WTC11 (cell line): ENCODE measurements around the gene TNK1. TPM values are rescaled to one million over a fixed set of nuclear protein-coding genes. Genes with fewer than 3 reads are reported as not detected.

Source experiments
- ATAC-seq: fragments of 200-7000 bp; cut with Tn5 transposase; 2 replicates; pipeline ENCODE4 v1.10.0; 2021; ENCODE audit warnings: mild to moderate bottlenecking, moderate library complexity
- CTCF ChIA-PET: fragments of 300-600 bp; sonication (Branson Sonifier 250); formaldehyde crosslinking; loops from one replicate; lab custom pipeline; 2021; ENCODE audit warnings: antibody characterized with exemption; lab: Charles Lee
- POLR2A ChIA-PET: fragments of 350-600 bp; sonication (Branson Sonifier 250); formaldehyde crosslinking; loops from one replicate; lab custom pipeline; 2021; ENCODE audit warnings: antibody characterized with exemption; lab: Charles Lee
- DNase-seq: peaks from one replicate; pipeline ENCODE4 v3.0.0; 2021; ENCODE audit warnings: low spot score
- H3K27ac Mint-ChIP-seq: 2 replicates; pipeline ENCODE4 v1.8.0; 2021; ENCODE audit warnings: mixed read lengths
- H3K27me3 Mint-ChIP-seq: 2 replicates; pipeline ENCODE4 v1.8.0; 2021; ENCODE audit warnings: low read depth, mild to moderate bottlenecking, moderate library complexity, mixed read lengths
- H3K36me3 Mint-ChIP-seq: 2 replicates; pipeline ENCODE4 v1.8.0; 2021; ENCODE audit warnings: mixed read lengths
- H3K4me1 Mint-ChIP-seq: 2 replicates; pipeline ENCODE4 v1.8.0; 2022; ENCODE audit warnings: mixed read lengths
- H3K4me3 Mint-ChIP-seq: 2 replicates; pipeline ENCODE4 v1.8.0; 2021; ENCODE audit warnings: mild to moderate bottlenecking, moderate library complexity, mixed read lengths
- H3K9me3 Mint-ChIP-seq: 2 replicates; pipeline ENCODE4 v1.8.0; 2021; ENCODE audit warnings: mixed read lengths
- FOXJ3 ChIP-seq: sonication (generic); formaldehyde crosslinking; IDR thresholded peaks from 2 replicates; pipeline ENCODE4 v1.9.0; 2021; ENCODE audit warnings: missing genetic modification reagents, mild to moderate bottlenecking, borderline replicate concordance
- JAZF1 ChIP-seq: fragments of 250-450 bp; sonication (Bioruptor Pico); IDR thresholded peaks from 2 replicates; pipeline ENCODE4 v1.9.0; 2021; ENCODE audit warnings: moderate library complexity, mild to moderate bottlenecking, inconsistent platforms
- JUN ChIP-seq: sonication (generic); formaldehyde crosslinking; IDR thresholded peaks from 2 replicates; pipeline ENCODE4 v1.8.0; 2023; ENCODE audit warnings: mild to moderate bottlenecking, missing genetic modification reagents
- MYBL2 ChIP-seq: sonication (generic); formaldehyde crosslinking; IDR thresholded peaks from 2 replicates; pipeline ENCODE4 v1.8.1; 2023; ENCODE audit warnings: mild to moderate bottlenecking, moderate library complexity, missing genetic modification reagents
- NFATC4 ChIP-seq: fragments of 250-450 bp; sonication (Bioruptor Pico); IDR thresholded peaks from 2 replicates; pipeline ENCODE4 v1.9.0; 2021; ENCODE audit warnings: mild to moderate bottlenecking
- NR1H2 ChIP-seq: sonication (generic); formaldehyde crosslinking; IDR thresholded peaks from 2 replicates; pipeline ENCODE4 v1.9.0; 2021; ENCODE audit warnings: mild to moderate bottlenecking, moderate library complexity, missing genetic modification reagents
- SP1 ChIP-seq: sonication (generic); formaldehyde crosslinking; conservative IDR thresholded peaks from 2 replicates; pipeline ENCODE4 v1.8.1; 2022; ENCODE audit warnings: missing genetic modification reagents
- TEAD1 ChIP-seq: sonication (generic); formaldehyde crosslinking; IDR thresholded peaks from 2 replicates; pipeline ENCODE4 v1.8.0; 2022; ENCODE audit warnings: mild to moderate bottlenecking, missing genetic modification reagents
- ZNF416 ChIP-seq: fragments of 250-450 bp; sonication (Bioruptor Pico); IDR thresholded peaks from 2 replicates; pipeline ENCODE4 v1.9.0; 2021; ENCODE audit warnings: mild to moderate bottlenecking, inconsistent platforms
- total RNA-seq: library from RNA; stranded (reverse); gene quantifications from 3 replicates; pipeline ENCODE4 v1.2.3, GENCODE V29; 2021
- TF ChIP-seq, protein P1 (sequence below): fragments of 250-450 bp; sonication (Bioruptor Pico); IDR thresholded peaks from 2 replicates; pipeline ENCODE4 v1.9.0; 2021; ENCODE audit warnings: mild to moderate bottlenecking
- TF ChIP-seq, protein P2 (sequence below): sonication (generic); formaldehyde crosslinking; IDR thresholded peaks from 2 replicates; pipeline ENCODE4 v1.8.1; 2023; ENCODE audit warnings: mild to moderate bottlenecking, moderate library complexity, missing genetic modification reagents
- TF ChIP-seq, protein P3 (sequence below): sonication (generic); formaldehyde crosslinking; IDR thresholded peaks from 2 replicates; pipeline ENCODE4 v1.8.1; 2023; ENCODE audit warnings: mild to moderate bottlenecking, missing genetic modification reagents, moderate library complexity
- TF ChIP-seq, protein P4 (sequence below): sonication (generic); formaldehyde crosslinking; IDR thresholded peaks from 2 replicates; pipeline ENCODE4 v1.8.1; 2022; ENCODE audit warnings: mild to moderate bottlenecking, moderate library complexity, missing genetic modification reagents
- TF ChIP-seq, protein P5 (sequence below): sonication (generic); formaldehyde crosslinking; IDR thresholded peaks from 2 replicates; pipeline ENCODE4 v1.8.1; 2023; ENCODE audit warnings: mild to moderate bottlenecking, missing genetic modification reagents, borderline replicate concordance

The TNK1 gene
- total RNA-seq, 1 experiment from 2014 or later = 9.3 TPM

DNA sequence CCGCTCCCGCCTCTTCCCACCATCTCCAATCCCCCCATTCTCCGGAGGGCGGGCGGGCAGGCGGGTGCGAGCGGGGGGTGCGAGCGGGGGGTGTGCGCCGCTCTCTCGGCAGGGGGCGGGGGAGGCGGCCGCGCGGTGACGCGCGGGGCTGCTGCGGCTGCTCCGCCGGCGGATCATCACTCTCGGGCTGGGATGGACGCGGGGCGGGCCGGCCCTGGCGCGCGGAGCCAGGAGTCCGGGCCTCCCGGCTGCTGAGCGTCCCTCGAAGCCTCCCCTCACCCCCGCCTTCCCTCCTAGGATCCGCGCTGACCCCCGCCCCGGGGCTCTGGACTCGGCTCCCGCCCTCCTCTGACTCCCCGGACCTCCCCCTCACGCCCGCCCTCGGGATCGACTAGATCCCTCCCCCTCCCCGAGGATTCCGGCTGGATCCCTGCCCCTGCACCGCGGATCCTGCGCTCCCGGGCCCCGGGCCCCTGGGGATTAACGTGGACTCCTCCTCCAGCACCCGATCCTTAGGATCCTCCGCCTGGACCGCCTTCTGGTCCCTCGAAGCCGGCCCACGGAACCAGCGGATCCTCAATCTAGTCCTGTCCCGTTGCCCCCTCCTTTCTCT, 24.0 kb downstream of the TNK1 start:
- Mint-ChIP-seq H3K27me3 (no peaks in the 10 kb centered on the region; the same call in 1 of the 2 replicates), H3K4me3 (peak overlapping the region; percentile 84), H3K4me1 (peaks cover 30% of the 10 kb centered on the region), H3K36me3 (peaks cover 14% of the 10 kb centered on the region), H3K9me3 (no peaks in the 10 kb centered on the region), H3K27ac (0 out of 2 replicates have a peak overlapping the region, but pooled peaks have one; percentile 45)
- POLR2A ChIA-PET = interaction anchor here (0.6 to 2.5 kb wide), 14 partner anchors 8 to 184 kb away, joined by 3 to 38 read pairs (median 4); partner anchors contain the start of genes CHRNB1, NEURL4, PLSCR3 and TMEM102
- TF ChIP-seq, protein P1, sequence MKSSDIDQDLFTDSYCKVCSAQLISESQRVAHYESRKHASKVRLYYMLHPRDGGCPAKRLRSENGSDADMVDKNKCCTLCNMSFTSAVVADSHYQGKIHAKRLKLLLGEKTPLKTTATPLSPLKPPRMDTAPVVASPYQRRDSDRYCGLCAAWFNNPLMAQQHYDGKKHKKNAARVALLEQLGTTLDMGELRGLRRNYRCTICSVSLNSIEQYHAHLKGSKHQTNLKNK (CRISPR knock-in tag) = no peak
- no peak for TF ChIP-seq ZNF416 (CRISPR knock-in tag)
- peak; percentile 27; the same call in 1 of the 2 replicates for TF ChIP-seq SP1
- TF ChIP-seq, protein P2, sequence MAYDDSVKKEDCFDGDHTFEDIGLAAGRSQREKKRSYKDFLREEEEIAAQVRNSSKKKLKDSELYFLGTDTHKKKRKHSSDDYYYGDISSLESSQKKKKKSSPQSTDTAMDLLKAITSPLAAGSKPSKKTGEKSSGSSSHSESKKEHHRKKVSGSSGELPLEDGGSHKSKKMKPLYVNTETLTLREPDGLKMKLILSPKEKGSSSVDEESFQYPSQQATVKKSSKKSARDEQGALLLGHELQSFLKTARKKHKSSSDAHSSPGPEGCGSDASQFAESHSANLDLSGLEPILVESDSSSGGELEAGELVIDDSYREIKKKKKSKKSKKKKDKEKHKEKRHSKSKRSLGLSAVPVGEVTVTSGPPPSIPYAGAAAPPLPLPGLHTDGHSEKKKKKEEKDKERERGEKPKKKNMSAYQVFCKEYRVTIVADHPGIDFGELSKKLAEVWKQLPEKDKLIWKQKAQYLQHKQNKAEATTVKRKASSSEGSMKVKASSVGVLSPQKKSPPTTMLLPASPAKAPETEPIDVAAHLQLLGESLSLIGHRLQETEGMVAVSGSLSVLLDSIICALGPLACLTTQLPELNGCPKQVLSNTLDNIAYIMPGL (CRISPR knock-in tag) = peak; percentile 6; the same call in 1 of the 2 replicates
- peak; percentile 28; the same call in 1 of the 2 replicates for TF ChIP-seq MYBL2 (CRISPR knock-in tag)
- no peak for ATAC-seq
- CTCF ChIA-PET = interaction anchor here (0.6 to 3.3 kb wide), 23 partner anchors 10 to 284 kb away, joined by 3 to 59 read pairs (median 7); partner anchors contain the start of genes ACAP1, CHRNB1, NEURL4 and PLSCR3
- DNase-seq = peak; percentile 69

DNA sequence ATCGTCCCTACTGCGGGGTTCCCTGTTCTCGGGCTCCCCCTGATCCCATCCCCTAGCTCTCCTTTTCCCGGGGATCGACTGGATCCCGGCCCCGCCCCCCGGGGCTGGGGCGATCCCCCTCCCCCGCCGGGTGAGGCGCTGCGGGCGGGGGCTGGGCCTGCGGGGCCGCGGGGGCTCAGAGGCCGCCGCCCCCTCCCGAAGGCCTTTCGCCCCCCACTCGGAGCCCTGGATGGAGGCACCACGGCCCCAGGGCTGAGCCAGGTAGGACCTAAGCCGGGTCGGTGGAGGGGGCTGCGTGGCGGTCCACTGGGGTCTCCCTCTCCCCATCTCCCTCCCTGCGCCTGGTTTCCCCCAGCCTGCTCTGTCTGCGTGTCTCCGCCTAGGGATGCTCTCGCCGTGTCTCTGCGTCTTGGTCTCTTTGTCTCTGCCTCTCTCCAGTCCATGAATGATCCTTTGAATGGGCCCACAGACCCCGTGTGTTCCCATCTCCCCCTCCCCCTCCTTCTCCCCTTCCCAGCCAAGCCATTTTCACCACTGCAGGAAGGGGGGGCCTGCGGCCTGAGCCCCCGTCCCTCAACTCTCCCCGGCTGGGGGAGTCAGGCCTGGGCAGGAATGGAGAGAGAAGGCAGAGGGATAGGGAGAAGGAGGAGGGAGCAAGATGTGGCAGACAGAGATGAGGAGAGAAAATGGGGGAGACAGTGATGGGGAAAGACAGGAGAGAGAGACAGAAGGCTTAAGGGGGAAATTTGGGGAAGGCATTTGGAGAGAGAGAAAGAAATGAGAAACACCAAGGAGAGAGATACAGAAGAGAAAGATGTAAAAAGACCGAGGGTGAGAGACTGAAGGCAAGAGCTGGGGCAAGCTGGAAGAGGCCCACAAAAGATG, 24.7 kb downstream of the TNK1 start:
- no peak for ATAC-seq
- H3K9me3 Mint-ChIP-seq = no peaks in the 10 kb centered on the region
- peak overlapping the region; percentile 87; the same call in 1 of the 2 replicates for H3K27ac Mint-ChIP-seq
- no peak for TF ChIP-seq NR1H2 (CRISPR knock-in tag)
- TF ChIP-seq, protein P3, sequence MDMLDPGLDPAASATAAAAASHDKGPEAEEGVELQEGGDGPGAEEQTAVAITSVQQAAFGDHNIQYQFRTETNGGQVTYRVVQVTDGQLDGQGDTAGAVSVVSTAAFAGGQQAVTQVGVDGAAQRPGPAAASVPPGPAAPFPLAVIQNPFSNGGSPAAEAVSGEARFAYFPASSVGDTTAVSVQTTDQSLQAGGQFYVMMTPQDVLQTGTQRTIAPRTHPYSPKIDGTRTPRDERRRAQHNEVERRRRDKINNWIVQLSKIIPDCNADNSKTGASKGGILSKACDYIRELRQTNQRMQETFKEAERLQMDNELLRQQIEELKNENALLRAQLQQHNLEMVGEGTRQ (CRISPR knock-in tag) = no peak
- TF ChIP-seq, protein P4, sequence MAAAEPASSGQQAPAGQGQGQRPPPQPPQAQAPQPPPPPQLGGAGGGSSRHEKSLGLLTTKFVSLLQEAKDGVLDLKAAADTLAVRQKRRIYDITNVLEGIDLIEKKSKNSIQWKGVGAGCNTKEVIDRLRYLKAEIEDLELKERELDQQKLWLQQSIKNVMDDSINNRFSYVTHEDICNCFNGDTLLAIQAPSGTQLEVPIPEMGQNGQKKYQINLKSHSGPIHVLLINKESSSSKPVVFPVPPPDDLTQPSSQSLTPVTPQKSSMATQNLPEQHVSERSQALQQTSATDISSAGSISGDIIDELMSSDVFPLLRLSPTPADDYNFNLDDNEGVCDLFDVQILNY (CRISPR knock-in tag) = no peak
- TF ChIP-seq FOXJ3 = no peak
- no peak for TF ChIP-seq NFATC4 (CRISPR knock-in tag)
- no peak for TF ChIP-seq JAZF1
- TF ChIP-seq JUN (CRISPR knock-in tag) = no peak
- TF ChIP-seq, protein P5, sequence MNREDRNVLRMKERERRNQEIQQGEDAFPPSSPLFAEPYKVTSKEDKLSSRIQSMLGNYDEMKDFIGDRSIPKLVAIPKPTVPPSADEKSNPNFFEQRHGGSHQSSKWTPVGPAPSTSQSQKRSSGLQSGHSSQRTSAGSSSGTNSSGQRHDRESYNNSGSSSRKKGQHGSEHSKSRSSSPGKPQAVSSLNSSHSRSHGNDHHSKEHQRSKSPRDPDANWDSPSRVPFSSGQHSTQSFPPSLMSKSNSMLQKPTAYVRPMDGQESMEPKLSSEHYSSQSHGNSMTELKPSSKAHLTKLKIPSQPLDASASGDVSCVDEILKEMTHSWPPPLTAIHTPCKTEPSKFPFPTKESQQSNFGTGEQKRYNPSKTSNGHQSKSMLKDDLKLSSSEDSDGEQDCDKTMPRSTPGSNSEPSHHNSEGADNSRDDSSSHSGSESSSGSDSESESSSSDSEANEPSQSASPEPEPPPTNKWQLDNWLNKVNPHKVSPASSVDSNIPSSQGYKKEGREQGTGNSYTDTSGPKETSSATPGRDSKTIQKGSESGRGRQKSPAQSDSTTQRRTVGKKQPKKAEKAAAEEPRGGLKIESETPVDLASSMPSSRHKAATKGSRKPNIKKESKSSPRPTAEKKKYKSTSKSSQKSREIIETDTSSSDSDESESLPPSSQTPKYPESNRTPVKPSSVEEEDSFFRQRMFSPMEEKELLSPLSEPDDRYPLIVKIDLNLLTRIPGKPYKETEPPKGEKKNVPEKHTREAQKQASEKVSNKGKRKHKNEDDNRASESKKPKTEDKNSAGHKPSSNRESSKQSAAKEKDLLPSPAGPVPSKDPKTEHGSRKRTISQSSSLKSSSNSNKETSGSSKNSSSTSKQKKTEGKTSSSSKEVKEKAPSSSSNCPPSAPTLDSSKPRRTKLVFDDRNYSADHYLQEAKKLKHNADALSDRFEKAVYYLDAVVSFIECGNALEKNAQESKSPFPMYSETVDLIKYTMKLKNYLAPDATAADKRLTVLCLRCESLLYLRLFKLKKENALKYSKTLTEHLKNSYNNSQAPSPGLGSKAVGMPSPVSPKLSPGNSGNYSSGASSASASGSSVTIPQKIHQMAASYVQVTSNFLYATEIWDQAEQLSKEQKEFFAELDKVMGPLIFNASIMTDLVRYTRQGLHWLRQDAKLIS (CRISPR knock-in tag) = no peak
- TF ChIP-seq TEAD1 = 0 out of 2 replicates have a peak, but pooled peaks have one; percentile 24
- TF ChIP-seq, protein P2 (CRISPR knock-in tag) = 0 out of 2 replicates have a peak, but pooled peaks have one; percentile 13
- no peak for DNase-seq
- ChIA-PET CTCF (interaction anchor here (0.7 to 3.5 kb wide), 14 partner anchors 11 to 360 kb away, joined by 3 to 59 read pairs (median 9); partner anchors contain the start of genes PLSCR3 and TMEM102), POLR2A (interaction anchor here (2.5 kb wide), 1 partner anchor 31 kb away, joined by 38 read pairs; the partner anchor contains the start of gene TMEM102)
- peaks cover 30% of the 10 kb centered on the region for H3K4me1 Mint-ChIP-seq
- no peaks in the 10 kb centered on the region; the same call in 1 of the 2 replicates for H3K27me3 Mint-ChIP-seq
- H3K4me3 Mint-ChIP-seq = peak overlapping the region; percentile 85
- H3K36me3 Mint-ChIP-seq = peaks cover 20% of the 10 kb centered on the region
